Heart left ventricle (tissue), 13 donors: ENCODE measurements around the gene FAM43A.

Experiments
- CTCF ChIP-seq, 12 donors: fragments of 200-600 bp; sonication (generic) in 4 of 12; IDR thresholded peaks; one replicate each; pipeline versions ENCODE4 v1.5.0 to v1.8.0; 2018 to 2022; ENCODE audit warnings: antibody characterized with exemption in 12 of 12, mild to moderate bottlenecking in 5 of 12
- POLR2A ChIP-seq, 2 donors: fragments of 450-650 bp; IDR thresholded peaks; one replicate each; pipeline ENCODE4 v1.6.1; 2017; ENCODE audit warnings: antibody characterized with exemption in 2 of 2, mild to moderate bottlenecking in 2 of 2, moderate library complexity in 2 of 2
- donor health status: ischemic (EF 13 %, LVEDD 7.1; RV severe dilation, severe dysfunction).
- donor health status: DM: no; HTN: yes; CAD: no.
- donor health status: DM: no; HTN: no; CAD: no.
- donor health status: ischemic (EF 25% LVEDD 6.9; RV normal size, moderate dysfunction).
- donor health status: ischemic (EF 25% LVEDD 5.7; RV mildly dilated, moderate dysfunction).
- donor health status: ischemic (EF 35%, LVEDD 5.7; RV mildly dilated, moderate dysfunction).
- donor health status: nonischemic (EF 11% LVEDD 7.7; RV severe dilation, severe dysfunction).
- donor health status: DM: yes; HTN: yes; CAD: no.
- donor health status: PGD.
- donor health status: ischemic (EF 29% LVEDD 5.4; RV normal size, mild dysfunction).
- donor health status: nonischemic (EF 23%, LVEDD 6.1; RV moderate dilation, normal function).

GRCh38 chr3:194688200-194688740, 2.6 kb downstream of the FAM43A start:
- TF ChIP-seq CTCF (IDR thresholded peaks at IDR 0.05): no peak
- no peak for TF ChIP-seq POLR2A (IDR thresholded peaks at IDR 0.05)
